ENCODE results near the gene ARL4D. TPM values are rescaled to one million over a fixed set of nuclear protein-coding genes. Genes with fewer than 3 reads are reported as not detected.
A peak's percentile ranks its signal among the peaks of the same experiment; 100 is the strongest.

The ARL4D gene
- total RNA-seq, 2 donors from 2014 or later: 5.5 to 24.1 TPM

- no peaks in the 10 kb centered on the region for H3K27me3 ChIP-seq
- H3K27ac ChIP-seq: peak overlapping the region in 1 of 2 donors; percentile 2
- no peak overlapping the region for H3K4me3 ChIP-seq
- peaks cover 0 to 17% of the 10 kb centered on the region in 2 donors for H3K4me1 ChIP-seq
- DNase-seq (ENCODE audit: low spot score): no peak
- H3K36me3 ChIP-seq: no peaks in the 10 kb centered on the region
- TF ChIP-seq CTCF (IDR thresholded peaks at IDR 0.05): no peak
- H3K9me3 ChIP-seq: no peaks in the 10 kb centered on the region
Measured at GRCh38 chr17:43410557-43411368, 12.0 kb downstream of the ARL4D start.

- peak overlapping the region in 1 of 2 donors; percentile 2 for H3K27ac ChIP-seq
- no peak for TF ChIP-seq CTCF (IDR thresholded peaks at IDR 0.05)
- no peak for DNase-seq (ENCODE audit: low spot score)
- no peaks in the 10 kb centered on the region for H3K27me3 ChIP-seq
- peaks cover 0 to 17% of the 10 kb centered on the region in 2 donors for H3K4me1 ChIP-seq
- no peak overlapping the region for H3K4me3 ChIP-seq
- H3K36me3 ChIP-seq: no peaks in the 10 kb centered on the region
- no peaks in the 10 kb centered on the region for H3K9me3 ChIP-seq
Measured at GRCh38 chr17:43411369-43411677, 12.5 kb downstream of the ARL4D start.

- Histone ChIP-seq H3K4me1 (peaks cover 0 to 20% of the 10 kb centered on the region in 2 donors), H3K36me3 (no peaks in the 10 kb centered on the region), H3K27me3 (no peaks in the 10 kb centered on the region), H3K9me3 (no peaks in the 10 kb centered on the region), H3K27ac (no peak overlapping the region), H3K4me3 (no peak overlapping the region)
- TF ChIP-seq CTCF (IDR thresholded peaks at IDR 0.05): no peak
- no peak for DNase-seq (ENCODE audit: low spot score)
Measured at GRCh38 chr17:43411749-43412148, 13.0 kb downstream of the ARL4D start.

- DNase-seq (ENCODE audit: low spot score): no peak
- H3K27ac ChIP-seq: no peak overlapping the region
- peaks cover 0 to 21% of the 10 kb centered on the region in 2 donors for H3K4me1 ChIP-seq
- TF ChIP-seq CTCF (IDR thresholded peaks at IDR 0.05): no peak
- no peaks in the 10 kb centered on the region for H3K36me3 ChIP-seq
- no peaks in the 10 kb centered on the region for H3K27me3 ChIP-seq
- H3K4me3 ChIP-seq: no peak overlapping the region
- H3K9me3 ChIP-seq: no peaks in the 10 kb centered on the region
Measured at GRCh38 chr17:43412166-43412565, 13.4 kb downstream of the ARL4D start.

- H3K4me3 ChIP-seq: no peak overlapping the region
- no peaks in the 10 kb centered on the region for H3K27me3 ChIP-seq
- H3K4me1 ChIP-seq: peaks cover 0 to 31% of the 10 kb centered on the region in 2 donors
- peak overlapping the region; percentile 54 to 82 for H3K27ac ChIP-seq
- DNase-seq (ENCODE audit: low spot score): peak; percentile 84
- no peak for TF ChIP-seq CTCF (IDR thresholded peaks at IDR 0.05)
- H3K9me3 ChIP-seq: no peaks in the 10 kb centered on the region
- no peaks in the 10 kb centered on the region for H3K36me3 ChIP-seq
Measured at GRCh38 chr17:43416998-43417890, 18.5 kb downstream of the ARL4D start.
